Esophagus mucosa (tissue), 1 donor: ENCODE results near the gene TRIM37. TPM values are rescaled to one million over a fixed set of nuclear protein-coding genes. Genes with fewer than 3 reads are reported as not detected.
"Not testable (repeated sequence)": the region's sequence is repeated elsewhere in the genome, so short reads cannot be mapped to it uniquely, and the experiment has no call there.

Source experiments
- ATAC-seq: fragments of 200-7000 bp; cut with Tn5 transposase; one replicate; pipeline ENCODE4 v1.9.1; 2020
- total RNA-seq: library from RNA; stranded (reverse); gene quantifications from one replicate; pipeline ENCODE4 v1.2.4, GENCODE V29; 2023
- donor health status: DM: yes; HTN: yes; CAD: no.

The TRIM37 gene
- 14.0 TPM for total RNA-seq

- peak; percentile 99 for ATAC-seq
Measured at GRCh38 chr17:59106463-59107305, at the start of gene TRIM37. Gene TRIM37, minus strand, starts transcription at chr17:59106880. Its CDS starts 419 bp downstream, at chr17:59106461.

- ATAC-seq, result peak; percentile 96
Measured at GRCh38 chr17:59155439-59156177, 48.9 kb upstream of the TRIM37 start, which contains the start of gene PRR11. Gene PRR11, plus strand, starts transcription at chr17:59155746. Its CDS starts 14,007 bp downstream, at chr17:59169753.

- peak; percentile 95 for ATAC-seq
Measured at GRCh38 chr17:59154721-59155438, 48.2 kb upstream of the TRIM37 start, which contains the start of gene SKA2. Gene SKA2, minus strand, starts transcription at chr17:59155186. Its CDS starts 23 bp downstream, at chr17:59155163.

- ATAC-seq, result no peak
Measured at GRCh38 chr17:59154292-59154720, 47.6 kb upstream of the TRIM37 start.

- ATAC-seq, result no peak
Measured at GRCh38 chr17:59152925-59153324, 46.2 kb upstream of the TRIM37 start.

- no peak for ATAC-seq
Measured at GRCh38 chr17:59151591-59151990, 44.9 kb upstream of the TRIM37 start.

GRCh38 chr17:59151006-59151405 is 44.3 kb upstream of the TRIM37 start:
- ATAC-seq, result no peak

- peak; percentile 19 for ATAC-seq
Measured at GRCh38 chr17:59149841-59150511, 43.3 kb upstream of the TRIM37 start.

- ATAC-seq, result no peak
Measured at GRCh38 chr17:59149051-59149450, 42.4 kb upstream of the TRIM37 start.

GRCh38 chr17:59145571-59146096 is 39.0 kb upstream of the TRIM37 start:
- ATAC-seq, result no peak

- no peak for ATAC-seq
Measured at GRCh38 chr17:59141860-59142259, 35.2 kb upstream of the TRIM37 start.

GRCh38 chr17:59139939-59140338 is 33.3 kb upstream of the TRIM37 start:
- ATAC-seq, result peak; percentile 61

- ATAC-seq, result not testable (repeated sequence)
Measured at GRCh38 chr17:59138339-59138738, 31.7 kb upstream of the TRIM37 start.

GRCh38 chr17:59131131-59131530 is 24.5 kb upstream of the TRIM37 start:
- ATAC-seq, result no peak

GRCh38 chr17:59129814-59130213 is 23.1 kb upstream of the TRIM37 start:
- ATAC-seq, result no peak

- no peak for ATAC-seq
Measured at GRCh38 chr17:59126809-59127417, 20.2 kb upstream of the TRIM37 start.

- no peak for ATAC-seq
Measured at GRCh38 chr17:59124665-59125064, 18.0 kb upstream of the TRIM37 start.

- no peak for ATAC-seq
Measured at GRCh38 chr17:59121901-59122480, 15.3 kb upstream of the TRIM37 start.

- no peak for ATAC-seq
Measured at GRCh38 chr17:59115474-59115873, 8.8 kb upstream of the TRIM37 start.

- ATAC-seq, result no peak
Measured at GRCh38 chr17:59111539-59111938, 4.9 kb upstream of the TRIM37 start.

- ATAC-seq, result no peak
Measured at GRCh38 chr17:59110973-59111372, 4.3 kb upstream of the TRIM37 start.
